HAP-1 (cell line): ENCODE results near the gene VPS13C.

Experiments
- DNase-seq, 2 experiments: peaks; one replicate each; pipeline ENCODE4 v3.0.0-alpha.2; 2016 to 2020; ENCODE audit warnings: low spot score in 2 of 2
- H3K27me3 ChIP-seq: fragments of 250-450 bp; sonication (Bioruptor Pico); 2 replicates; pipeline ENCODE4 v1.5.1; 2020; ENCODE audit warnings: low read depth, mild to moderate bottlenecking, moderate library complexity
- H3K36me3 ChIP-seq: fragments of 250-450 bp; sonication (Bioruptor Pico); replicated peaks from 2 replicates; pipeline ENCODE4 v1.5.1; 2020; ENCODE audit warnings: mild to moderate bottlenecking
- H3K4me1 ChIP-seq: fragments of 250-450 bp; sonication (Bioruptor Pico); 2 replicates; pipeline ENCODE4 v1.5.1; 2020; ENCODE audit warnings: mild to moderate bottlenecking
- H3K4me3 ChIP-seq: fragments of 250-450 bp; sonication (Bioruptor Pico); 2 replicates; pipeline ENCODE4 v1.5.1; 2020; ENCODE audit warnings: mild to moderate bottlenecking, moderate library complexity
- H3K9me3 ChIP-seq: fragments of 250-450 bp; sonication (Bioruptor Pico); 2 replicates; pipeline ENCODE4 v1.5.1; 2020; ENCODE audit warnings: mild to moderate bottlenecking, moderate library complexity
- in situ Hi-C: fragments of 300-500 bp; cut with MboI; formaldehyde crosslinking; loops from 3 replicates; pipeline ENCODE4 v1.14.3; 2020; ENCODE audit warnings: low sequenced_read_pairs, inconsistent platforms, mixed read lengths

The VPS13C gene

GRCh38 chr15:61917457-61917856 lies 142.8 kb downstream of the VPS13C start:
- H3K36me3 ChIP-seq, result peaks cover 45% of the 10 kb centered on the region
- no peak overlapping the region for H3K4me3 ChIP-seq
- no peak for DNase-seq
- H3K27me3 ChIP-seq, result no peaks in the 10 kb centered on the region
- in situ Hi-C loops, result no loop called here
- H3K4me1 ChIP-seq, result no peaks in the 10 kb centered on the region
- H3K9me3 ChIP-seq, result no peaks in the 10 kb centered on the region

GRCh38 chr15:61916104-61916503 lies 144.1 kb downstream of the VPS13C start:
- no peaks in the 10 kb centered on the region for H3K9me3 ChIP-seq
- H3K4me1 ChIP-seq, result no peaks in the 10 kb centered on the region
- in situ Hi-C loops, result no loop called here
- DNase-seq, result no peak
- H3K4me3 ChIP-seq, result no peak overlapping the region
- H3K36me3 ChIP-seq, result peaks cover 34% of the 10 kb centered on the region
- H3K27me3 ChIP-seq, result no peaks in the 10 kb centered on the region

GRCh38 chr15:61915640-61916039 lies 144.6 kb downstream of the VPS13C start:
- H3K4me1 ChIP-seq, result no peaks in the 10 kb centered on the region
- in situ Hi-C loops, result no loop called here
- H3K4me3 ChIP-seq, result no peak overlapping the region
- no peaks in the 10 kb centered on the region for H3K27me3 ChIP-seq
- H3K9me3 ChIP-seq, result no peaks in the 10 kb centered on the region
- no peak for DNase-seq
- H3K36me3 ChIP-seq, result peaks cover 34% of the 10 kb centered on the region

- no peak for DNase-seq
- in situ Hi-C loops, result no loop called here
- H3K36me3 ChIP-seq, result peaks cover 40% of the 10 kb centered on the region
- no peak overlapping the region for H3K4me3 ChIP-seq
- H3K4me1 ChIP-seq, result no peaks in the 10 kb centered on the region
- H3K9me3 ChIP-seq, result no peaks in the 10 kb centered on the region
- no peaks in the 10 kb centered on the region for H3K27me3 ChIP-seq
These were observed 149.3 kb downstream of the VPS13C start for GRCh38 chr15:61910839-61911369.

- Histone ChIP-seq H3K27me3 (no peaks in the 10 kb centered on the region), H3K4me1 (no peaks in the 10 kb centered on the region), H3K4me3 (no peak overlapping the region), H3K9me3 (no peaks in the 10 kb centered on the region), H3K36me3 (peaks cover 23% of the 10 kb centered on the region)
- in situ Hi-C loops, result no loop called here
- DNase-seq, result no peak
These were observed 152.0 kb downstream of the VPS13C start for GRCh38 chr15:61908241-61908640.

GRCh38 chr15:61907753-61908086 lies 152.5 kb downstream of the VPS13C start:
- H3K4me1 ChIP-seq, result no peaks in the 10 kb centered on the region
- H3K27me3 ChIP-seq, result no peaks in the 10 kb centered on the region
- H3K9me3 ChIP-seq, result no peaks in the 10 kb centered on the region
- in situ Hi-C loops, result no loop called here
- peaks cover 21% of the 10 kb centered on the region; the same call in 1 of the 2 replicates for H3K36me3 ChIP-seq
- no peak for DNase-seq
- H3K4me3 ChIP-seq, result no peak overlapping the region

GRCh38 chr15:61906961-61907752 lies 153.1 kb downstream of the VPS13C start:
- no peak for DNase-seq
- no peak overlapping the region for H3K4me3 ChIP-seq
- H3K27me3 ChIP-seq, result no peaks in the 10 kb centered on the region
- no peaks in the 10 kb centered on the region; the same call in 1 of the 2 replicates for H3K9me3 ChIP-seq
- H3K4me1 ChIP-seq, result no peaks in the 10 kb centered on the region
- in situ Hi-C loops, result no loop called here
- peaks cover 21% of the 10 kb centered on the region; the same call in 1 of the 2 replicates for H3K36me3 ChIP-seq

GRCh38 chr15:61893146-61893545 lies 167.1 kb downstream of the VPS13C start:
- peaks cover 17% of the 10 kb centered on the region for H3K4me1 ChIP-seq
- H3K27me3 ChIP-seq, result no peaks in the 10 kb centered on the region
- in situ Hi-C loops, result no loop called here
- H3K9me3 ChIP-seq, result peaks cover 6% of the 10 kb centered on the region
- no peak for DNase-seq
- H3K4me3 ChIP-seq, result no peak overlapping the region
- H3K36me3 ChIP-seq, result no peaks in the 10 kb centered on the region

GRCh38 chr15:61892140-61892539 lies 168.1 kb downstream of the VPS13C start:
- in situ Hi-C loops, result no loop called here
- Histone ChIP-seq H3K36me3 (no peaks in the 10 kb centered on the region), H3K9me3 (peaks cover 6% of the 10 kb centered on the region), H3K27me3 (no peaks in the 10 kb centered on the region), H3K4me1 (peaks cover 23% of the 10 kb centered on the region), H3K4me3 (no peak overlapping the region)
- DNase-seq, result no peak

- in situ Hi-C loops, result no loop called here
- no peaks in the 10 kb centered on the region for H3K36me3 ChIP-seq
- no peak overlapping the region for H3K4me3 ChIP-seq
- peaks cover 6% of the 10 kb centered on the region for H3K9me3 ChIP-seq
- peaks cover 23% of the 10 kb centered on the region for H3K4me1 ChIP-seq
- DNase-seq, result peak in 1 of 2 experiments; percentile 61
- H3K27me3 ChIP-seq, result no peaks in the 10 kb centered on the region
These were observed 170.1 kb downstream of the VPS13C start for GRCh38 chr15:61890106-61890505.

GRCh38 chr15:61889706-61890105 lies 170.5 kb downstream of the VPS13C start:
- no peaks in the 10 kb centered on the region for H3K36me3 ChIP-seq
- H3K9me3 ChIP-seq, result peaks cover 6% of the 10 kb centered on the region
- H3K4me1 ChIP-seq, result peaks cover 23% of the 10 kb centered on the region
- no peak for DNase-seq
- no peaks in the 10 kb centered on the region for H3K27me3 ChIP-seq
- in situ Hi-C loops, result no loop called here
- no peak overlapping the region for H3K4me3 ChIP-seq

- H3K36me3 ChIP-seq, result no peaks in the 10 kb centered on the region
- in situ Hi-C loops, result no loop called here
These were observed 172.0 kb downstream of the VPS13C start for GRCh38 chr15:61888074-61888780.

GRCh38 chr15:61880084-61880483 lies 180.2 kb downstream of the VPS13C start:
- in situ Hi-C loops, result no loop called here
- DNase-seq, result no peak

More at GRCh38 chr15:61888074-61888780, 172.0 kb downstream of the VPS13C start:
- Histone ChIP-seq H3K4me3 (no peak overlapping the region), H3K4me1 (peaks cover 23% of the 10 kb centered on the region), H3K27me3 (no peaks in the 10 kb centered on the region), H3K9me3 (no peaks in the 10 kb centered on the region)
- peak in 1 of 2 experiments; percentile 95 for DNase-seq

GRCh38 chr15:61879219-61879618 lies 181.0 kb downstream of the VPS13C start:
- Histone ChIP-seq H3K9me3 (no peaks in the 10 kb centered on the region), H3K4me1 (no peaks in the 10 kb centered on the region), H3K36me3 (no peaks in the 10 kb centered on the region; the same call in 1 of the 2 replicates), H3K27me3 (no peaks in the 10 kb centered on the region), H3K4me3 (no peak overlapping the region)
- DNase-seq, result no peak
- in situ Hi-C loops, result no loop called here

More at GRCh38 chr15:61880084-61880483, 180.2 kb downstream of the VPS13C start:
- H3K9me3 ChIP-seq, result no peaks in the 10 kb centered on the region
- no peak overlapping the region for H3K4me3 ChIP-seq
- no peaks in the 10 kb centered on the region for H3K4me1 ChIP-seq
- H3K36me3 ChIP-seq, result no peaks in the 10 kb centered on the region; the same call in 1 of the 2 replicates
- no peaks in the 10 kb centered on the region for H3K27me3 ChIP-seq
